ENCODE results near the gene WNK1. TPM values are rescaled to one million over a fixed set of nuclear protein-coding genes. Genes with fewer than 3 reads are reported as not detected.

The WNK1 gene
- total RNA-seq, 4 donors from 2014 or later, result 109 to 245 (median 135) TPM

GRCh38 chr12:936377-937345, 184.3 kb downstream of the WNK1 start:
- Histone ChIP-seq H3K4me3 (no peak overlapping the region), H3K27me3 (no peaks in the 10 kb centered on the region), H3K36me3 (peaks cover 0 to 62% of the 10 kb centered on the region in 2 donors), H3K4me1 (no peaks in the 10 kb centered on the region), H3K27ac (no peak overlapping the region), H3K9me3 (no peaks in the 10 kb centered on the region)
- TF ChIP-seq CTCF (IDR thresholded peaks at IDR 0.05), result no peak
- TF ChIP-seq POLR2A (IDR thresholded peaks at IDR 0.05), result no peak
- TF ChIP-seq EP300 (IDR thresholded peaks at IDR 0.05), result no peak
- no peak for TF ChIP-seq POLR2AphosphoS5 (IDR thresholded peaks at IDR 0.05)
- ATAC-seq, result no peak
- 86 to 87% methylated on average over 6 to 7 of the region's 8 CpGs for WGBS, 2 donors (ENCODE audit: low coverage in 1 of 2)

GRCh38 chr12:938810-939209, 186.4 kb downstream of the WNK1 start:
- no peaks in the 10 kb centered on the region for H3K4me1 ChIP-seq
- no peak for TF ChIP-seq POLR2AphosphoS5 (IDR thresholded peaks at IDR 0.05)
- H3K4me3 ChIP-seq, result no peak overlapping the region
- WGBS, 2 donors (ENCODE audit: low coverage in 1 of 2), result 97% methylated on average over 3 of the region's 3 CpGs
- H3K9me3 ChIP-seq, result no peaks in the 10 kb centered on the region
- peaks cover 0 to 69% of the 10 kb centered on the region in 2 donors for H3K36me3 ChIP-seq
- no peak overlapping the region for H3K27ac ChIP-seq
- H3K27me3 ChIP-seq, result no peaks in the 10 kb centered on the region
- ATAC-seq, result no peak

GRCh38 chr12:943051-943450, 190.7 kb downstream of the WNK1 start:
- 68 to 90% methylated on average over 2 to 4 of the region's 6 CpGs for WGBS, 2 donors (ENCODE audit: low coverage in 1 of 2)
- TF ChIP-seq POLR2A (IDR thresholded peaks at IDR 0.05) (no peak), POLR2AphosphoS5 (IDR thresholded peaks at IDR 0.05) (no peak), EP300 (IDR thresholded peaks at IDR 0.05) (no peak), CTCF (IDR thresholded peaks at IDR 0.05) (no peak)
- no peak for ATAC-seq
- Histone ChIP-seq H3K4me1 (peaks cover 0 to 19% (median 1%) of the 10 kb centered on the region in 3 donors), H3K4me3 (no peak overlapping the region), H3K27me3 (no peaks in the 10 kb centered on the region), H3K9me3 (no peaks in the 10 kb centered on the region), H3K36me3 (peaks cover 0 to 52% of the 10 kb centered on the region in 2 donors), H3K27ac (no peak overlapping the region)

GRCh38 chr12:944211-944610, 191.8 kb downstream of the WNK1 start:
- peaks cover 0 to 45% of the 10 kb centered on the region in 2 donors for H3K36me3 ChIP-seq
- H3K4me3 ChIP-seq, result no peak overlapping the region
- no peak overlapping the region for H3K27ac ChIP-seq
- no peak for TF ChIP-seq CTCF (IDR thresholded peaks at IDR 0.05)
- TF ChIP-seq EP300 (IDR thresholded peaks at IDR 0.05), result no peak
- TF ChIP-seq POLR2A (IDR thresholded peaks at IDR 0.05), result no peak
- no peak for TF ChIP-seq POLR2AphosphoS5 (IDR thresholded peaks at IDR 0.05)
- no peaks in the 10 kb centered on the region for H3K27me3 ChIP-seq
- H3K9me3 ChIP-seq, result no peaks in the 10 kb centered on the region
- no peak for ATAC-seq
- 75 to 81% methylated on average over 7 of the region's 7 CpGs for WGBS, 2 donors (ENCODE audit: low coverage in 1 of 2)
- H3K4me1 ChIP-seq, result peaks cover 0 to 29% (median 8%) of the 10 kb centered on the region in 3 donors

- no peak for ATAC-seq
- H3K36me3 ChIP-seq, result peaks cover 0 to 28% of the 10 kb centered on the region in 2 donors
- no peaks in the 10 kb centered on the region for H3K9me3 ChIP-seq
- no peaks in the 10 kb centered on the region for H3K27me3 ChIP-seq
- no peak overlapping the region for H3K4me3 ChIP-seq
- H3K27ac ChIP-seq, result no peak overlapping the region
- TF ChIP-seq POLR2AphosphoS5 (IDR thresholded peaks at IDR 0.05) (no peak), CTCF (IDR thresholded peaks at IDR 0.05) (no peak), POLR2A (IDR thresholded peaks at IDR 0.05) (no peak), EP300 (IDR thresholded peaks at IDR 0.05) (no peak)
- peaks cover 0 to 34% (median 8%) of the 10 kb centered on the region in 3 donors for H3K4me1 ChIP-seq
These were observed 193.8 kb downstream of the WNK1 start for GRCh38 chr12:946212-946611.
